Esophagus squamous epithelium (tissue), 5 donors: ENCODE results near the gene TMEM139. TPM values are rescaled to one million over a fixed set of nuclear protein-coding genes. Genes with fewer than 3 reads are reported as not detected.

Experiments used
- DNase-seq: peaks from one replicate; lab custom pipeline; 2025; lab: John Stamatoyannopoulos, UW
- H3K27ac ChIP-seq, 4 donors: fragments of 200-600 bp; sonication (generic); one replicate each; pipeline ENCODE4 v1.5.1; 2016 to 2019; ENCODE audit warnings: mild to moderate bottlenecking in 1 of 4
- H3K27me3 ChIP-seq, 4 donors: fragments of 200-600 bp; sonication (generic); 1 replicate in 3 of 4; 2 replicates in 1 of 4; pipeline versions ENCODE4 v1.5.1 to v1.6.0; 2017 to 2021; ENCODE audit warnings: antibody characterized with exemption in 1 of 4
- H3K36me3 ChIP-seq, 3 donors: fragments of 200-600 bp; sonication (generic); one replicate each; pipeline ENCODE4 v1.5.1; 2016 to 2019
- H3K4me1 ChIP-seq, 3 donors: fragments of 200-600 bp; sonication (generic); one replicate each; pipeline ENCODE4 v1.5.1; 2017 to 2019
- H3K4me3 ChIP-seq, 4 donors: fragments of 200-600 bp; sonication (generic); 1 replicate in 3 of 4; 2 replicates in 1 of 4; pipeline ENCODE4 v1.5.1; 2016 to 2019; ENCODE audit warnings: mild to moderate bottlenecking in 2 of 4, moderate library complexity in 1 of 4
- H3K9me3 ChIP-seq, 3 donors: fragments of 200-600 bp; sonication (generic); one replicate each; pipeline ENCODE4 v1.5.1; 2016 to 2019
- POLR2A ChIP-seq, 4 donors: fragments of 450-650 bp; IDR thresholded peaks; one replicate each; pipeline ENCODE4 v1.6.1; 2017; ENCODE audit warnings: antibody characterized with exemption in 4 of 4, mild to moderate bottlenecking in 4 of 4, moderate library complexity in 3 of 4
- WGBS, 2 donors: methylation state at CpG; one replicate each; pipeline ENCODE4 v1.1.5; 2018; 5-methylcytosine and 5-hydroxymethylcytosine counted together
- intact Hi-C: fragments of 100-400 bp; cut with DNase I; formaldehyde crosslinking; loops from one replicate; pipeline ENCODE4 v1.15.0; 2022
- total RNA-seq, 4 donors: library from RNA; depleted of rRNA; stranded (reverse); fragments of >200 nt; gene quantifications; one replicate each; pipeline ENCODE4 v1.1.0, GENCODE V29; 2016
- TF ChIP-seq, protein P1 (sequence below), 6 experiments: fragments of 450-650 bp in 4 of 6; fragments of 200-600 bp in 2 of 6; sonication (generic) in 2 of 6; IDR thresholded peaks; one replicate each; pipeline ENCODE4 v1.5.1; 2016 to 2019; ENCODE audit warnings: antibody characterized with exemption in 6 of 6, mild to moderate bottlenecking in 4 of 6, moderate library complexity in 4 of 6
- donor health status: DM: yes; HTN: yes; CAD: no.

The TMEM139 gene
- total RNA-seq, 4 donors from 2014 or later, result 0.15 to 3.6 TPM; not detected in 2

DNA sequence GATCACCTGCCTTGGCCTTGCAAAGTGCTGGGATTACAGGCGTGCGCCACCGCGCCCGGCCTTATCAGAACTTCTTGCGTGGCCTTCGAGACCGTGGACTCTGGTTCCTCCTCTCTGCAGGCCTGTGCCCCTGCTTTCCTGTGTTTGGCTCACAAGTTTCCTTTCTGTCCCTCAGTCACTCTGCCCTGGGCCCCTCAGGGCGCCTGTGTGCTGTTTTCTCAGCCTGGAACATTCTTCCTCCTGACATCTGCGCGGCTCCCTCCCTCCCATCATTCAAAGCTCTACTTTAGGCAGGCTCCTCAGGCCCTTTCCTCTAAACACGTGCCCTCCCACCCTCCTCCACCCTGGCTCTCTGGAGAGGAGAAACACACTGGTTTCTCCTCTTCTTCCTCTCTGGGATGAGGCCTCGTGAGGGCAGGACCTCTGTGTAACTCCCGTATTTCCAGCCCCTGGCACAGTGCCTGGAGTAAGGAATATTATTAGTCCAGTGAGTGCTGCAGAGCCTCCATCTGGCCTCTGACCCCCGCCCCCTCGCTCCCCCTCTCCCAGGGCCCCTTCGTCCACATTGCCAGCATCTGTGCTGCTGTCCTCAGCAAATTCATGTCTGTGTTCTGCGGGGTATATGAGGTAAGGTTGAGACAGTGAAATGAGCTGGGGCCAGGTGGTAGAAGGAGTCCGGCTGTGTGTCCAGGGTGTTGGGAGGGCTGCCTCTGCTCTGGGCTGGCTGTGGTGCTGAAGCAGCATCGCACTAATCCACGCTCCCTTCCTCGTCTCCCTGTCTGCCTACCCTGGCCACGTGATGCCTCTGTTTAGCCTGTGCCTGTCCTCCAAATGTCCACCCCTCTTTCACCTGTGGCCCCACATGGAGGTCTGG lies 38.2 kb downstream of the TMEM139 start:
- WGBS, 2 donors, result 78 to 85% methylated on average over 18 to 22 of the region's 23 CpGs

GRCh38 chr7:143323653-143324052 lies 38.9 kb downstream of the TMEM139 start:
- H3K4me3 ChIP-seq, result no peak overlapping the region
- no peaks in the 10 kb centered on the region for H3K36me3 ChIP-seq
- intact Hi-C loops, result no loop called here
- 73 to 81% methylated on average over 7 to 10 of the region's 12 CpGs for WGBS, 2 donors
- H3K9me3 ChIP-seq, result no peaks in the 10 kb centered on the region
- no peaks in the 10 kb centered on the region for H3K27me3 ChIP-seq
- TF ChIP-seq, protein P1, sequence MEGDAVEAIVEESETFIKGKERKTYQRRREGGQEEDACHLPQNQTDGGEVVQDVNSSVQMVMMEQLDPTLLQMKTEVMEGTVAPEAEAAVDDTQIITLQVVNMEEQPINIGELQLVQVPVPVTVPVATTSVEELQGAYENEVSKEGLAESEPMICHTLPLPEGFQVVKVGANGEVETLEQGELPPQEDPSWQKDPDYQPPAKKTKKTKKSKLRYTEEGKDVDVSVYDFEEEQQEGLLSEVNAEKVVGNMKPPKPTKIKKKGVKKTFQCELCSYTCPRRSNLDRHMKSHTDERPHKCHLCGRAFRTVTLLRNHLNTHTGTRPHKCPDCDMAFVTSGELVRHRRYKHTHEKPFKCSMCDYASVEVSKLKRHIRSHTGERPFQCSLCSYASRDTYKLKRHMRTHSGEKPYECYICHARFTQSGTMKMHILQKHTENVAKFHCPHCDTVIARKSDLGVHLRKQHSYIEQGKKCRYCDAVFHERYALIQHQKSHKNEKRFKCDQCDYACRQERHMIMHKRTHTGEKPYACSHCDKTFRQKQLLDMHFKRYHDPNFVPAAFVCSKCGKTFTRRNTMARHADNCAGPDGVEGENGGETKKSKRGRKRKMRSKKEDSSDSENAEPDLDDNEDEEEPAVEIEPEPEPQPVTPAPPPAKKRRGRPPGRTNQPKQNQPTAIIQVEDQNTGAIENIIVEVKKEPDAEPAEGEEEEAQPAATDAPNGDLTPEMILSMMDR (IDR thresholded peaks at IDR 0.05), result no peak
- TF ChIP-seq POLR2A (IDR thresholded peaks at IDR 0.05), result no peak
- no peak for DNase-seq
- H3K4me1 ChIP-seq, result peaks cover 6 to 32% (median 8%) of the 10 kb centered on the region in 3 donors
- no peak overlapping the region for H3K27ac ChIP-seq

More for the DNA sequence above, 38.2 kb downstream of the TMEM139 start:
- no peak for DNase-seq
- TF ChIP-seq POLR2A (IDR thresholded peaks at IDR 0.05), result no peak
- TF ChIP-seq, protein P1 (IDR thresholded peaks at IDR 0.05), result no peak
- no peak overlapping the region for H3K27ac ChIP-seq
- H3K36me3 ChIP-seq, result no peaks in the 10 kb centered on the region
- no peaks in the 10 kb centered on the region for H3K27me3 ChIP-seq
- no peak overlapping the region for H3K4me3 ChIP-seq
- H3K4me1 ChIP-seq, result peaks cover 6 to 38% (median 12%) of the 10 kb centered on the region in 3 donors
- intact Hi-C loops, result no loop called here
- no peaks in the 10 kb centered on the region for H3K9me3 ChIP-seq

- Histone ChIP-seq H3K4me3 (no peak overlapping the region), H3K27me3 (no peaks in the 10 kb centered on the region), H3K27ac (no peak overlapping the region), H3K4me1 (peaks cover 0 to 23% (median under 1%) of the 10 kb centered on the region in 3 donors), H3K36me3 (no peaks in the 10 kb centered on the region), H3K9me3 (no peaks in the 10 kb centered on the region)
- no peak for TF ChIP-seq POLR2A (IDR thresholded peaks at IDR 0.05)
- TF ChIP-seq, protein P1 (IDR thresholded peaks at IDR 0.05), result no peak
- no peak for DNase-seq
- WGBS, 2 donors, result 71 to 85% methylated on average over 2 of the region's 2 CpGs
- intact Hi-C loops, result no loop called here
These were observed 40.5 kb downstream of the TMEM139 start for GRCh38 chr7:143325240-143325639.

DNA sequence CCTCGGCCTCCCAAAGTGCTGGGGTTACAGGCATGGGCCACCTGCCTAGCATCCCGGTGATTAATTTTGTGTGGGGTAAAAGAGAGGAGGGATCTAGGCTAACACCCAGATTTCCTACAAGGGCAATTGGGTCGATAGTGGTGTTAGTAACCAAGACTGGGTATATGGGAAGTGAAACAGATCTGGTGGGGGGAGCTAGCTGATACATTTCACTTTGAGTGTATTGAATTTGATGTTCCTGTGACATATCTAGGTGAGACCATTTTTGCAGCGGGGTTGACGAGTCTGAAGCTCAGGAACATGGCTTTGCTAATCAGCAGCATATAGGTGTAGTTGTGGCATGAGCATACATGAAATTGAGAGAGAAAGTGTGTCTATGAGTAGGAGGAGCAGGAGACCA lies 43.1 kb downstream of the TMEM139 start:
- no peak for TF ChIP-seq POLR2A (IDR thresholded peaks at IDR 0.05)
- TF ChIP-seq, protein P1 (IDR thresholded peaks at IDR 0.05), result no peak
- 74 to 96% methylated on average over 5 of the region's 5 CpGs for WGBS, 2 donors
- H3K27me3 ChIP-seq, result no peaks in the 10 kb centered on the region
- H3K27ac ChIP-seq, result no peak overlapping the region
- peaks cover 10 to 25% (median 19%) of the 10 kb centered on the region in 3 donors for H3K4me1 ChIP-seq
- no peak overlapping the region for H3K4me3 ChIP-seq
- H3K36me3 ChIP-seq, result no peaks in the 10 kb centered on the region
- no peak for DNase-seq
- intact Hi-C loops, result no loop called here
- H3K9me3 ChIP-seq, result no peaks in the 10 kb centered on the region

DNA sequence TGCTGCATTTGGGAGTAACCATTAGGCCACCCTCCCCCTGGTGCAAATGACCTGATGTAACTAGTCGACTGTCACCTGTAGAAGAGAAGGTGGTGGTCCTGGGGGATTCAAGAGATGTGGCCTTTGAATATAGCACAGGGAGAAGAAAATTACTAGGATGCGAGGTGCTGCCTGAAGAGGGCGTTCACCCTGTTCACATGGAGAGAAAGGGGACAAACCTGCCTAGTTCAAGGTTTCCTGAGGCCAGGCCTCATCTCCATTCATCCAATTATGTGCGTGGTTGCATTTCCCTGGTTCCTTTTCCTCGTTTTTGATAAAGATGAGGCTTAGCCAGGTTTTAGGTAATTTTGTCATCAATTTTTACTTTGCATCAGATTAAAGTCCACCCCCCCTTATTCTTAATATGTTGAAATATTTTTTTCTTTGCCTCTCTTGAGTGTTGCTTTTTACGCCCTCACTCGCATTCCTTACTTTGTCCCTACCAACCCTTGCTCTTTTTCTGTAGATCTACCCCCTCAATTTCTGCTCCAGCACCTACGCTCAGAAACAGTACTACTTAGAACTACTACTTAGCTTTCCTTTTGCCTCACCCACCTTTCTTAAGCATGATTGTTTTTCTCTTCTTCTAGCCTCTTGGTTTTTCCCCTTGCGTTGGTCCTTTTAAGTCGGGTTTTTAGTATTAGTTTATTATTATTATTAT lies 44.9 kb downstream of the TMEM139 start:
- intact Hi-C loops, result no loop called here
- Histone ChIP-seq H3K36me3 (no peaks in the 10 kb centered on the region), H3K9me3 (no peaks in the 10 kb centered on the region), H3K4me1 (peaks cover 10 to 30% (median 19%) of the 10 kb centered on the region in 3 donors), H3K4me3 (no peak overlapping the region), H3K27me3 (no peaks in the 10 kb centered on the region), H3K27ac (no peak overlapping the region)
- no peak for TF ChIP-seq POLR2A (IDR thresholded peaks at IDR 0.05)
- TF ChIP-seq, protein P1 (IDR thresholded peaks at IDR 0.05), result no peak
- 92 to 94% methylated on average over 10 of the region's 10 CpGs for WGBS, 2 donors
- DNase-seq, result no peak
